Measurements from ENCODE around the gene NPBWR2. TPM values are rescaled to one million over a fixed set of nuclear protein-coding genes. Genes with fewer than 3 reads are reported as not detected.

The NPBWR2 gene
- total and polyA plus RNA-seq, 2 experiments from 2014 or later = not detected

- no peaks in the 10 kb centered on the region for H3K27me3 ChIP-seq (ENCODE audit: insufficient read depth)
- H3K27ac Mint-ChIP-seq = no peak overlapping the region
- no peak overlapping the region for H3K27ac ChIP-seq (ENCODE audit: low read depth)
- H3K27me3 Mint-ChIP-seq (ENCODE audit: insufficient read depth, low read depth, poor library complexity) = peaks cover 14% of the 10 kb centered on the region
- peaks cover 11% of the 10 kb centered on the region; the same call in 1 of the 2 replicates for H3K4me1 ChIP-seq (ENCODE audit: insufficient read depth)
- ATAC-seq = no peak
- H3K79me2 ChIP-seq (replicated peaks; ENCODE audit: insufficient read depth) = no peaks in the 10 kb centered on the region
- H3K36me3 Mint-ChIP-seq (ENCODE audit: low read depth) = peaks cover 2% of the 10 kb centered on the region; the same call in 1 of the 3 replicates
- no peaks in the 10 kb centered on the region for H3K36me3 ChIP-seq (ENCODE audit: insufficient read depth)
- H3K4me2 ChIP-seq = no peak overlapping the region
- H3K9me3 Mint-ChIP-seq = no peaks in the 10 kb centered on the region
- no peaks in the 10 kb centered on the region for H3K9me2 ChIP-seq (ENCODE audit: insufficient read depth)
- H3K4me1 Mint-ChIP-seq = peaks cover 27% of the 10 kb centered on the region
- TF ChIP-seq ZNF462 (CRISPR knock-in tag; IDR thresholded peaks at IDR 0.05) = no peak
- no peak for TF ChIP-seq ETS1 (IDR thresholded peaks at IDR 0.05)
- TF ChIP-seq STAT1 (IDR thresholded peaks at IDR 0.05; ENCODE audit: unreplicated experiment) = no peak
- H2AFZ ChIP-seq = no peak overlapping the region
- H3K4me3 Mint-ChIP-seq = no peak overlapping the region
- H3F3A ChIP-seq (replicated peaks; ENCODE audit: low read depth) = no peaks in the 10 kb centered on the region
- H4K20me1 ChIP-seq (replicated peaks; ENCODE audit: insufficient read depth) = no peaks in the 10 kb centered on the region
- H3K4me3 ChIP-seq = no peak overlapping the region
- no peak for DNase-seq (ENCODE audit: low spot score)
These were observed 38.8 kb downstream of the NPBWR2 start for GRCh38 chr20:64068386-64069208.

All from GM23338 (cell line).